HUES64 (cell line): ENCODE data around the gene TRIM63.

Experiments used
- H3K27ac ChIP-seq: 2 replicates; pipeline ENCODE4 v1.7.0; 2013; ENCODE audit warnings: low read depth, low read length, inconsistent platforms
- H3K27me3 ChIP-seq: 2 replicates; pipeline ENCODE4 v1.6.1; 2013; ENCODE audit warnings: mild to moderate bottlenecking, low read length; ENCODE audit not compliant: insufficient read depth
- H3K36me3 ChIP-seq: 2 replicates; pipeline ENCODE4 v1.6.1; 2013; ENCODE audit warnings: mild to moderate bottlenecking, low read length; ENCODE audit not compliant: insufficient read depth
- H3K4me1 ChIP-seq: 2 replicates; pipeline ENCODE4 v1.6.1; 2013; ENCODE audit warnings: mild to moderate bottlenecking, low read length, moderate library complexity; ENCODE audit not compliant: insufficient read depth
- H3K4me3 ChIP-seq: 2 replicates; pipeline ENCODE4 v1.5.1; 2013; ENCODE audit warnings: mild to moderate bottlenecking, low read length, moderate library complexity
- H3K9ac ChIP-seq: 2 replicates; pipeline ENCODE4 v1.6.1; 2013; ENCODE audit warnings: mild to moderate bottlenecking, low read depth, low read length
- H3K9me3 ChIP-seq: 2 replicates; pipeline ENCODE4 v1.6.1; 2013; ENCODE audit warnings: low read depth, low read length; ENCODE audit not compliant: insufficient read depth
- WGBS: fragments of 150-250, 120-280 bp; methylation state at CpG from one replicate; pipeline ENCODE4 v1.1.7; 2013; ENCODE audit warnings: missing lambda C conversion rate; 5-methylcytosine and 5-hydroxymethylcytosine counted together

The TRIM63 gene

GRCh38 chr1:26010825-26011224, 56.6 kb downstream of the TRIM63 start:
- H3K27ac ChIP-seq, result no peak overlapping the region
- H3K4me3 ChIP-seq, result no peak overlapping the region
- H3K27me3 ChIP-seq, result no peaks in the 10 kb centered on the region
- no peaks in the 10 kb centered on the region for H3K9me3 ChIP-seq
- no peak overlapping the region for H3K9ac ChIP-seq
- H3K36me3 ChIP-seq, result no peaks in the 10 kb centered on the region
- H3K4me1 ChIP-seq, result peaks cover 9% of the 10 kb centered on the region; the same call in 1 of the 2 replicates
- 28% methylated on average over 3 of the region's 3 CpGs for WGBS

- 63% methylated on average over 6 of the region's 6 CpGs for WGBS
- Histone ChIP-seq H3K27ac (no peak overlapping the region), H3K4me3 (no peak overlapping the region), H3K27me3 (no peaks in the 10 kb centered on the region), H3K9me3 (no peaks in the 10 kb centered on the region), H3K9ac (no peak overlapping the region), H3K4me1 (peaks cover 9% of the 10 kb centered on the region; the same call in 1 of the 2 replicates), H3K36me3 (no peaks in the 10 kb centered on the region)
Measured at GRCh38 chr1:26009796-26010447, 57.5 kb downstream of the TRIM63 start.

GRCh38 chr1:26006710-26007109, 60.7 kb downstream of the TRIM63 start:
- no peak overlapping the region for H3K9ac ChIP-seq
- H3K36me3 ChIP-seq, result no peaks in the 10 kb centered on the region
- H3K9me3 ChIP-seq, result no peaks in the 10 kb centered on the region
- no peak overlapping the region for H3K27ac ChIP-seq
- H3K4me1 ChIP-seq, result peaks cover 9% of the 10 kb centered on the region; the same call in 1 of the 2 replicates
- no peak overlapping the region for H3K4me3 ChIP-seq
- H3K27me3 ChIP-seq, result no peaks in the 10 kb centered on the region
- 93% methylated on average over 16 of the region's 16 CpGs for WGBS

GRCh38 chr1:26005434-26006105, 61.9 kb downstream of the TRIM63 start:
- Histone ChIP-seq H3K4me1 (0 out of 2 replicates have a peak, but pooled peaks cover 4% of the 10 kb centered on the region), H3K36me3 (no peaks in the 10 kb centered on the region), H3K27me3 (no peaks in the 10 kb centered on the region), H3K9ac (no peak overlapping the region), H3K9me3 (no peaks in the 10 kb centered on the region), H3K4me3 (no peak overlapping the region), H3K27ac (no peak overlapping the region)
- WGBS, result 94% methylated on average over 4 of the region's 4 CpGs

- Histone ChIP-seq H3K9me3 (no peaks in the 10 kb centered on the region), H3K27ac (no peak overlapping the region), H3K36me3 (no peaks in the 10 kb centered on the region), H3K27me3 (no peaks in the 10 kb centered on the region), H3K9ac (no peak overlapping the region), H3K4me1 (peaks cover 1% of the 10 kb centered on the region), H3K4me3 (no peak overlapping the region)
- 88% methylated on average over 2 of the region's 2 CpGs for WGBS
Measured at GRCh38 chr1:26003756-26004155, 63.7 kb downstream of the TRIM63 start.

- Histone ChIP-seq H3K9me3 (no peaks in the 10 kb centered on the region), H3K27ac (no peak overlapping the region), H3K4me3 (no peak overlapping the region), H3K27me3 (no peaks in the 10 kb centered on the region), H3K9ac (no peak overlapping the region), H3K4me1 (peaks cover 6% of the 10 kb centered on the region), H3K36me3 (no peaks in the 10 kb centered on the region)
- 92% methylated on average over 4 of the region's 4 CpGs for WGBS
Measured at GRCh38 chr1:26003262-26003661, 64.2 kb downstream of the TRIM63 start.
